K562 (cell line): ENCODE data around the gene CTSK. TPM values are rescaled to one million over a fixed set of nuclear protein-coding genes. Genes with fewer than 3 reads are reported as not detected.

Source experiments
- ATAC-seq: fragments of 200-7000 bp; cut with Tn5 transposase; 3 replicates; pipeline ENCODE4 v1.9.1; 2020; ENCODE audit warnings: moderate library complexity
- BruUV-seq: library from RNA; stranded (reverse); fragments of 400-500 nt; replicated peaks from 2 replicates; lab custom pipeline; 2021; lab: Mats Ljungman, UMichigan
- CTCF ChIA-PET: fragments of 300-600 bp; formaldehyde crosslinking; extraction: SDS; loops from one replicate; lab custom pipeline; 2021; ENCODE audit warnings: low intra/inter-chr PET ratio; lab: Yijun Ruan, JAX
- POLR2A ChIA-PET: fragments of 300-600, 350-650 bp; sonication (Branson Sonifier 250); formaldehyde crosslinking; extraction: SDS; loops from one replicate; lab custom pipeline; 2021; ENCODE audit warnings: antibody characterized with exemption, inconsistent platforms; lab: Yijun Ruan, JAX
- DNase-seq, 4 experiments: peaks; one replicate each; pipeline versions ENCODE4 v3.0.0 to v3.0.0-alpha.2; 2011 to 2018; ENCODE audit warnings: low spot score in 3 of 4, mixed read lengths in 3 of 4; ENCODE audit errors: extremely low read depth in 1 of 4
- FAIRE-seq: peaks from 2 replicates; lab custom pipeline; 2011; peaks lifted over from hg19 to GRCh38; lab: Jason Lieb, UNC
- H2AFZ ChIP-seq: 2 replicates; pipeline ENCODE4 v1.6.0; 2011; ENCODE audit warnings: low read depth, low read length, control low read depth, inconsistent platforms
- H3K27ac ChIP-seq: fragments of 200-600 bp; 3 replicates; pipeline ENCODE4 v1.8.0; 2011; ENCODE audit warnings: low read depth, mild to moderate bottlenecking, control low read depth, inconsistent platforms, low read length, moderate library complexity, mixed read lengths; ENCODE audit errors: extremely low read depth
- H3K27me3 ChIP-seq, 2 experiments: fragments of 300-600 bp in 1 of 2; 2 replicates in 1 of 2; 3 replicates in 1 of 2; pipeline versions ENCODE4 v1.6.0 to v1.8.0; 2011; ENCODE audit warnings: inconsistent platforms in 2 of 2, low read length in 2 of 2, mild to moderate bottlenecking in 1 of 2, mixed read lengths in 1 of 2, moderate library complexity in 1 of 2; ENCODE audit not compliant: control insufficient read depth in 2 of 2, insufficient read depth in 2 of 2
- H3K36me3 ChIP-seq: fragments of 300-600 bp; 3 replicates; pipeline ENCODE4 v1.8.0; 2011; ENCODE audit warnings: mild to moderate bottlenecking, low read length, inconsistent platforms; ENCODE audit not compliant: control insufficient read depth, insufficient read depth
- H3K4me1 ChIP-seq, 2 experiments: fragments of 200-600 bp in 1 of 2; replicated peaks in 1 of 2; 2 replicates in 1 of 2; 3 replicates in 1 of 2; pipeline versions ENCODE4 v1.5.1 to v1.8.0; 2011; ENCODE audit warnings: inconsistent platforms in 2 of 2, low read length in 2 of 2, mild to moderate bottlenecking in 1 of 2, mixed read lengths in 1 of 2, moderate library complexity in 1 of 2; ENCODE audit not compliant: control insufficient read depth in 2 of 2, insufficient read depth in 2 of 2
- H3K4me2 ChIP-seq: 2 replicates; pipeline ENCODE4 v1.6.1; 2011; ENCODE audit warnings: low read length, control low read depth, inconsistent platforms, mixed read lengths; ENCODE audit not compliant: insufficient read depth
- H3K4me3 ChIP-seq: fragments of 200-600 bp; sonication (generic), shearing (Covaris generic); 2 replicates; pipeline ENCODE4 v1.5.1; 2016; ENCODE audit warnings: control low read depth, inconsistent platforms
- H3K79me2 ChIP-seq: fragments of 200-600 bp; 3 replicates; pipeline ENCODE4 v1.8.0; 2011; ENCODE audit warnings: low read length, inconsistent platforms; ENCODE audit not compliant: control insufficient read depth, insufficient read depth
- H3K9ac ChIP-seq, 2 experiments: 2 replicates each; pipeline versions ENCODE4 v1.6.0 to v1.6.1; 2011; ENCODE audit warnings: low read depth in 2 of 2, low read length in 2 of 2, control low read depth in 1 of 2, inconsistent platforms in 1 of 2, mild to moderate bottlenecking in 1 of 2, mixed read lengths in 1 of 2; ENCODE audit not compliant: insufficient read depth in 1 of 2
- H3K9me1 ChIP-seq: one replicate; pipeline ENCODE4 v1.6.0; 2011; ENCODE audit warnings: inconsistent platforms, mild to moderate bottlenecking, low read length, moderate library complexity; ENCODE audit not compliant: control insufficient read depth, insufficient read depth
- H3K9me3 ChIP-seq: replicated peaks from 2 replicates; pipeline ENCODE4 v1.5.1; 2011; ENCODE audit warnings: low read depth, low read length, inconsistent platforms; ENCODE audit not compliant: control insufficient read depth, insufficient read depth
- H4K20me1 ChIP-seq: replicated peaks from 2 replicates; pipeline ENCODE4 v1.6.1; 2011; ENCODE audit warnings: low read length, inconsistent platforms, mixed read lengths; ENCODE audit not compliant: control insufficient read depth, insufficient read depth
- ATF3 ChIP-seq, 2 experiments: fragments of 450-650 bp in 1 of 2; sonication (generic) in 1 of 2; formaldehyde crosslinking in 1 of 2; IDR thresholded peaks in 1 of 2; conservative IDR thresholded peaks in 1 of 2; 2 replicates each; pipeline versions ENCODE4 v1.6.1 to v1.8.1; 2016 to 2023; ENCODE audit warnings: mild to moderate bottlenecking in 2 of 2, moderate library complexity in 2 of 2, inconsistent platforms in 1 of 2, missing genetic modification reagents in 1 of 2
- ATF7 ChIP-seq: fragments of 450-650 bp; IDR thresholded peaks from 2 replicates; pipeline ENCODE4 v1.7.1; 2014; ENCODE audit warnings: mild to moderate bottlenecking, moderate library complexity
- CBFB ChIP-seq: sonication (generic); formaldehyde crosslinking; IDR thresholded peaks from 2 replicates; pipeline ENCODE4 v1.4.0; 2020; ENCODE audit warnings: mild to moderate bottlenecking, missing genetic modification reagents
- CEBPB ChIP-seq: fragments of 450-650 bp; IDR thresholded peaks from 2 replicates; pipeline ENCODE4 v1.6.1; 2016; ENCODE audit warnings: missing genetic modification characterization, missing compliant biosample characterization
- CEBPG ChIP-seq, 3 experiments: fragments of 200-800 bp in 1 of 3; sonication (Bioruptor generic) in 1 of 3; sonication (generic) in 1 of 3; formaldehyde crosslinking in 1 of 3; IDR thresholded peaks in 2 of 3; conservative IDR thresholded peaks in 1 of 3; 2 replicates each; pipeline versions ENCODE4 v1.6.1 to v1.8.0; 2016 to 2022; ENCODE audit warnings: missing compliant biosample characterization in 2 of 3, missing genetic modification characterization in 2 of 3, mild to moderate bottlenecking in 1 of 3, missing genetic modification reagents in 1 of 3
- CREB3L1 ChIP-seq: fragments of 450-650 bp; IDR thresholded peaks from 2 replicates; pipeline ENCODE4 v1.6.1; 2014; ENCODE audit warnings: low read depth, mild to moderate bottlenecking, moderate library complexity, borderline replicate concordance
- EP300 ChIP-seq: IDR thresholded peaks from 2 replicates; pipeline ENCODE4 v1.6.1; 2012; ENCODE audit warnings: low read length, improper control_type of control experiment
- FOSL1 ChIP-seq: fragments of 200-800 bp; sonication (Bioruptor generic); conservative IDR thresholded peaks from 2 replicates; pipeline ENCODE4 v1.6.1; 2016; ENCODE audit warnings: missing genetic modification characterization, missing compliant biosample characterization
- GTF3C2 ChIP-seq: IDR thresholded peaks from 3 replicates; pipeline ENCODE4 v1.6.1; 2011; ENCODE audit warnings: borderline replicate concordance, mild to moderate bottlenecking, moderate library complexity; ENCODE audit not compliant: insufficient read length; ENCODE audit errors: extremely low read depth
- SIN3B ChIP-seq: fragments of 450-650 bp; IDR thresholded peaks from 2 replicates; pipeline ENCODE4 v1.6.1; 2017; ENCODE audit warnings: low read depth, mild to moderate bottlenecking, moderate library complexity
- U2AF2 ChIP-seq: fragments of 200-400 bp; formaldehyde crosslinking; optimal IDR thresholded peaks from 2 replicates; pipeline ENCODE3; 2017; ENCODE audit warnings: low read depth, mild to moderate bottlenecking, low read length
- ZBTB2 ChIP-seq: fragments of 450-650 bp; IDR thresholded peaks from 2 replicates; pipeline ENCODE4 v1.6.1; 2016; ENCODE audit warnings: antibody characterized with exemption
- ZNF23 ChIP-seq: fragments of 250-450 bp; sonication (Bioruptor Pico); IDR thresholded peaks from 2 replicates; pipeline ENCODE4 v1.4.0; 2020; ENCODE audit warnings: mild to moderate bottlenecking
- WGBS: fragments of 100-300 bp; shearing (Covaris generic); methylation state at CpG from one replicate; pipeline ENCODE4 v1.1.6; 2016; ENCODE audit warnings: low coverage, mixed read lengths; ENCODE audit not compliant: insufficient coverage; ENCODE audit errors: missing lambda C conversion rate; 5-methylcytosine and 5-hydroxymethylcytosine counted together
- in situ Hi-C: fragments of 300-500 bp; cut with MboI; formaldehyde crosslinking; loops from 4 replicates; pipeline ENCODE4 v1.15.0; 2018; ENCODE audit warnings: inconsistent platforms, mixed read lengths
- intact Hi-C: fragments of 100-400 bp; cut with micrococcal nuclease; formaldehyde crosslinking; loops from 2 replicates; pipeline ENCODE4 v1.14.2; 2022
- polyA plus RNA-seq, 8 experiments: library from polyadenylated mRNA; depleted of rRNA in 4 of 8; stranded (reverse) in 5 of 8; unstranded in 3 of 8; fragments of >200 nt; fragmentation: Nextera tagmentation in 2 of 8; fragmentation: Illumina TruSeq in 1 of 8; extraction: Ambion mirVana in 2 of 8; extraction: Trizol in 1 of 8; gene quantifications; 2 replicates each; pipeline versions ENCODE4 v1.2.1 to v1.2.3, GENCODE V29; 2011 to 2014; ENCODE audit warnings: inconsistent platforms in 1 of 8, missing spikeins in 1 of 8
- total RNA-seq, 7 experiments: library from RNA; depleted of rRNA in 6 of 7; stranded (reverse); fragments of >200 nt in 6 of 7; fragmentation: Illumina TruSeq in 2 of 7; extraction: Trizol in 2 of 7; gene quantifications; 2 replicates each; pipeline versions ENCODE4 v1.2.1 to v1.2.3, GENCODE V29; 2011 to 2021; ENCODE audit warnings: low replicate concordance in 1 of 7

Gene CTSK
- total and polyA plus RNA-seq, 9 of the 15 experiments (the other 6 are each of a cell fraction or from before 2014, with no cell fraction given) = 0.84 to 2.5 (median 1.3) TPM

- H4K20me1 ChIP-seq = no peaks in the 10 kb centered on the region
- in situ Hi-C loops = no loop called here
- H3K4me2 ChIP-seq = no peak overlapping the region
- no peak overlapping the region for H2AFZ ChIP-seq
- ATAC-seq (no peak), DNase-seq (no peak), FAIRE-seq (no peak)
- H3K9me1 ChIP-seq = no peaks in the 10 kb centered on the region
- no peaks in the 10 kb centered on the region for H3K27me3 ChIP-seq
- H3K27ac ChIP-seq = no peak overlapping the region
- no peaks in the 10 kb centered on the region; a peak in 1 of 5 replicates for H3K4me1 ChIP-seq
- no peak overlapping the region for H3K4me3 ChIP-seq
- H3K9ac ChIP-seq = no peak overlapping the region
- ChIA-PET POLR2A (interaction anchor here (0.6 to 1.8 kb wide), 2 partner anchors 106 to 241 kb away, joined by 4 to 5 read pairs; partner anchors contain the start of gene MCL1), CTCF (no interaction called here)
- 57% methylated on average over 7 of the region's 7 CpGs for WGBS
- intact Hi-C loops = no loop called here
- no peaks in the 10 kb centered on the region for H3K79me2 ChIP-seq
- no peaks in the 10 kb centered on the region for H3K9me3 ChIP-seq
- BruUV-seq = no TSS peak
- peaks cover 51% of the 10 kb centered on the region; the same call in 2 of the 3 replicates for H3K36me3 ChIP-seq
- no peak for TF ChIP-seq ZNF23 (CRISPR knock-in tag)
- peak; percentile 82 for TF ChIP-seq ATF3 (IDR thresholded peaks at IDR 0.05)
- no peak for TF ChIP-seq ATF3 (CRISPR knock-in tag; conservative IDR thresholded peaks at IDR 0.05)
- no peak for TF ChIP-seq EP300
- no peak for TF ChIP-seq SIN3B
- TF ChIP-seq CREB3L1 = no peak
- TF ChIP-seq GTF3C2 = no peak
- TF ChIP-seq CEBPG (CRISPR knock-in tag; IDR thresholded peaks at IDR 0.05) = no peak
- peak in 1 of 2 experiments; percentile 84; a peak in 2 of 4 replicates for TF ChIP-seq CEBPG (tag; conservative IDR thresholded peaks at IDR 0.05 in 1 of 2, IDR thresholded peaks at IDR 0.05 in 1 of 2)
- no peak for TF ChIP-seq CBFB (CRISPR knock-in tag)
- TF ChIP-seq U2AF2 = no peak
- no peak for TF ChIP-seq ZBTB2
- TF ChIP-seq ATF7 = no peak
- peak; percentile 37; the same call in 1 of the 2 replicates for TF ChIP-seq CEBPB
- peak; percentile 89 for TF ChIP-seq FOSL1 (tag)
Measured at GRCh38 chr1:150820730-150821512, 12.9 kb upstream of the CTSK start.
